Kidney (tissue), 14 donors: ENCODE data around the gene MT1H. TPM values are rescaled to one million over a fixed set of nuclear protein-coding genes. Genes with fewer than 3 reads are reported as not detected.
A peak's percentile ranks its signal among the peaks of the same experiment; 100 is the strongest.

Experiments
- DNase-seq, 5 donors: peaks; one replicate each; pipeline ENCODE4 v3.0.0-alpha.2; 2013 to 2020
- FAIRE-seq: peaks from 2 replicates; lab custom pipeline; 2012; peaks lifted over from hg19 to GRCh38; lab: Jason Lieb, UNC
- H3K27ac ChIP-seq, 2 donors: one replicate each; pipeline ENCODE4 v1.7.0; 2013; ENCODE audit warnings: low read depth in 2 of 2, low read length in 2 of 2, inconsistent platforms in 1 of 2
- H3K27me3 ChIP-seq: one replicate; pipeline ENCODE4 v1.7.1; 2013; ENCODE audit warnings: low read length, inconsistent platforms; ENCODE audit not compliant: control insufficient read depth, insufficient read depth
- H3K36me3 ChIP-seq, 3 donors: one replicate each; pipeline versions ENCODE4 v1.7.0 to v1.7.1; 2013; ENCODE audit warnings: low read length in 3 of 3, control low read depth in 1 of 3, inconsistent platforms in 1 of 3; ENCODE audit not compliant: insufficient read depth in 3 of 3, control insufficient read depth in 2 of 3
- H3K4me1 ChIP-seq, 3 donors: one replicate each; pipeline versions ENCODE4 v1.7.0 to v1.7.1; 2013; ENCODE audit warnings: low read length in 3 of 3, inconsistent platforms in 1 of 3, low read depth in 1 of 3; ENCODE audit not compliant: control insufficient read depth in 2 of 3, insufficient read depth in 2 of 3
- H3K4me3 ChIP-seq, 3 donors: one replicate each; pipeline versions ENCODE4 v1.7.0 to v1.8.1; 2013; ENCODE audit warnings: low read length in 3 of 3, control low read depth in 1 of 3, inconsistent platforms in 1 of 3
- H3K9ac ChIP-seq, 3 donors: one replicate each; pipeline versions ENCODE4 v1.7.0 to v1.7.1; 2013; ENCODE audit warnings: low read length in 3 of 3, control low read depth in 1 of 3, inconsistent platforms in 1 of 3
- H3K9me3 ChIP-seq, 3 donors: one replicate each; pipeline versions ENCODE4 v1.7.0 to v1.7.1; 2013; ENCODE audit warnings: low read length in 3 of 3, control low read depth in 1 of 3, inconsistent platforms in 1 of 3; ENCODE audit not compliant: control insufficient read depth in 2 of 3, insufficient read depth in 1 of 3
- intact Hi-C: fragments of 100-400 bp; cut with DNase I; formaldehyde crosslinking; loops from one replicate; pipeline ENCODE4 v1.11.1; 2022
- polyA plus RNA-seq: library from polyadenylated mRNA; stranded (reverse); fragments of 350-450 nt; fragmentation: Illumina TruSeq; extraction: RNeasy Lipid Tissue Mini Kit (QIAGEN cat#74804); gene quantifications from one replicate; pipeline ENCODE4 v1.2.3, GENCODE V29; 2014; ENCODE audit warnings: low read depth, low replicate concordance; ENCODE audit not compliant: insufficient read depth
- total RNA-seq: library from RNA; stranded (reverse); fragmentation: NEBNext Ultra II Directional; extraction: Animal tissue kit (Norgen Biotek cat#: 25700); gene quantifications from one replicate; pipeline ENCODE4 v1.2.1, GENCODE V29; 2021
- TF ChIP-seq, protein P1 (sequence below): IDR thresholded peaks from 3 replicates; pipeline ENCODE4 v1.5.1; 2012; ENCODE audit warnings: mild to moderate bottlenecking, moderate library complexity, borderline replicate concordance; ENCODE audit not compliant: insufficient read depth; ENCODE audit errors: extremely low read depth
- donor health status: control.
- donor health status: control.
- donor health status: control.
- donor health status: control.
- donor health status: control.
- donor health status: DM: yes; HTN: yes; CAD: no.
- donor health status: Normal renal cell carcinoma (clear cell type).

Gene MT1H
- total and polyA plus RNA-seq, 2 donors from 2014 or later = 4.4 to 606 TPM

DNA sequence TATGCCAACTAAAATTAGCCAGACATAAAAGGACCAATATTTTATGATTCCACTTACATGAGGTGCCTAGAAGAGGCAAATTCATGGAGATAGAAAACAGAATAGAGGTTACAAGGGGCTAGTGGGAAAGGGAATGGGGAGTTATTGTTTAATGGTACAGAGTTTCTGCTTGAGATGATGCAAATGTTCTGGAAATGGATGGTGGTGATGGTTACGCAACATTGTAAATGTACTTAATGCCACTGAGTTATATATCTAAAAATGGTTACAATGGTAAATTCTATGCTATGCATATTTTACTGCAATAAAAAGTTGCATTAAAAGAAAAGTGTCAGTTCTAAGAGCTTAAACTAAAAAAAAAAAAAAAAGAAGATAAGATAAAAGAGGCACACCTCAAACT is 30.6 kb downstream of the MT1H start:
- no peak for FAIRE-seq
- H3K27me3 ChIP-seq = no peaks in the 10 kb centered on the region
- no peaks in the 10 kb centered on the region for H3K9me3 ChIP-seq
- intact Hi-C loops = no loop called here
- no peaks in the 10 kb centered on the region for H3K4me1 ChIP-seq
- TF ChIP-seq, protein P1, sequence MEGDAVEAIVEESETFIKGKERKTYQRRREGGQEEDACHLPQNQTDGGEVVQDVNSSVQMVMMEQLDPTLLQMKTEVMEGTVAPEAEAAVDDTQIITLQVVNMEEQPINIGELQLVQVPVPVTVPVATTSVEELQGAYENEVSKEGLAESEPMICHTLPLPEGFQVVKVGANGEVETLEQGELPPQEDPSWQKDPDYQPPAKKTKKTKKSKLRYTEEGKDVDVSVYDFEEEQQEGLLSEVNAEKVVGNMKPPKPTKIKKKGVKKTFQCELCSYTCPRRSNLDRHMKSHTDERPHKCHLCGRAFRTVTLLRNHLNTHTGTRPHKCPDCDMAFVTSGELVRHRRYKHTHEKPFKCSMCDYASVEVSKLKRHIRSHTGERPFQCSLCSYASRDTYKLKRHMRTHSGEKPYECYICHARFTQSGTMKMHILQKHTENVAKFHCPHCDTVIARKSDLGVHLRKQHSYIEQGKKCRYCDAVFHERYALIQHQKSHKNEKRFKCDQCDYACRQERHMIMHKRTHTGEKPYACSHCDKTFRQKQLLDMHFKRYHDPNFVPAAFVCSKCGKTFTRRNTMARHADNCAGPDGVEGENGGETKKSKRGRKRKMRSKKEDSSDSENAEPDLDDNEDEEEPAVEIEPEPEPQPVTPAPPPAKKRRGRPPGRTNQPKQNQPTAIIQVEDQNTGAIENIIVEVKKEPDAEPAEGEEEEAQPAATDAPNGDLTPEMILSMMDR = no peak
- no peak for DNase-seq
- no peak overlapping the region for H3K4me3 ChIP-seq
- H3K27ac ChIP-seq = no peak overlapping the region
- no peak overlapping the region for H3K9ac ChIP-seq
- no peaks in the 10 kb centered on the region for H3K36me3 ChIP-seq

DNA sequence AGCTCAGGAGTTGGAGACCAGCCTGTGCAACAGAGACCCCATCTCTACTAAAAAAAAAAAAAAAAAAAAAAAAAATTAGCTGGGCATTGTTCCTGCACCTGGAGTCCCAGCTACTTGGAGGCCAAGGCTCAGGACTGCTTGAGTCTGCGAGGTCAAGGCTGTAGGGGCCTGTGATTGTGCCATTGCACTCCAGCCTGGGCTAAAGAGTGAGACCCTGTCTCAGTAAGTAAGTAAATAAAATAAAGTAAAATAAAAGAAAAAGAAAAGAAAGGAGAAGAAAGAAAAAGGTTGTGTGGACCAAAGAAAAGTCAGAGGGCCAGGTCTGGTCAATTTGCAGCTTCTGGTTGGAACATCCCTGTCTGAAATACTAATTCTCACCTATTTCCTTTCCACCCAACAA is 31.0 kb downstream of the MT1H start:
- H3K9me3 ChIP-seq = no peaks in the 10 kb centered on the region
- no peak overlapping the region for H3K4me3 ChIP-seq
- intact Hi-C loops = no loop called here
- H3K36me3 ChIP-seq = no peaks in the 10 kb centered on the region
- no peak overlapping the region for H3K27ac ChIP-seq
- H3K9ac ChIP-seq = no peak overlapping the region
- no peaks in the 10 kb centered on the region for H3K27me3 ChIP-seq
- no peak for FAIRE-seq
- DNase-seq = no peak
- no peaks in the 10 kb centered on the region for H3K4me1 ChIP-seq
- TF ChIP-seq, protein P1 = no peak

DNA sequence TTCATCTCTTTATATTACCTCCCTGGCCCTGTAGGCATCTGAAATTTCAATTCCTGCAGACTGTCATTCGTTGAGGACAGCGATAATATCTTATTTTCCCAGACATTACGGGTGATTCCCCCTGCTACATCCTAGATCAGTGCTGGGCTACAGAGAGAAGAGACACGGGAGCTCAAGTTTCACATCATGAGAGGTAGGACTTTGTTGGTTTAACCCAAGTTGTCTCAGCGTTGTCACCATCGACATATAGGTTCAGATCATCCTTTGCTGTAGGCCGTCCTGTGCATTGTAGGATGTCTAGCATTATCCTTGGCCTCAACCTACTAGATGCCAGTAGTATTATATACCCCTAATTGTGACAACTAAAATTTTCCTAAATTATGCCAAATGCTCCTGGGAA is 31.9 kb downstream of the MT1H start:
- Histone ChIP-seq H3K27me3 (no peaks in the 10 kb centered on the region), H3K4me3 (no peak overlapping the region), H3K36me3 (no peaks in the 10 kb centered on the region), H3K9me3 (no peaks in the 10 kb centered on the region), H3K4me1 (no peaks in the 10 kb centered on the region), H3K27ac (no peak overlapping the region), H3K9ac (no peak overlapping the region)
- no peak for FAIRE-seq
- TF ChIP-seq, protein P1 = no peak
- intact Hi-C loops = no loop called here
- peak in 1 of 5 donors; percentile 9 for DNase-seq

DNA sequence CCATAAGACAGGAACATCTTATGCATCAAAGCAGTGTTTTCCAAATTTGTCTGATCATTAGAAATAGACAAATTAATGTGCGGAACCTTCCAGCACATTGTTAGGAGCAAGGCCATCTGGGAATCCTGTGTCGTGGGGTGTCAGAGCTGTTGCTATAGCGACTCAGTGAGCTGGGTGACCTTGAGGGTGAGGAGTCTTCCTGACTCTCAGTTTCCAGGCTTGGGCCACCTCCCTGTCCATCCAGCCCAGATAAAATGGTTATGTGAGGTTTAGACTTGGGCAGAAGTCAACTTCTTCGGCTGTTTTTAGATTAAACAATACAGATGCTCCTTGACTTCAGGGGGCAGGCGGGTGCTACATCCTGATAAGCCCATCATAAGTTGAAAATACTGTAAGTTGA is 33.2 kb downstream of the MT1H start:
- H3K9me3 ChIP-seq = no peaks in the 10 kb centered on the region
- no peaks in the 10 kb centered on the region for H3K27me3 ChIP-seq
- FAIRE-seq (no peak), DNase-seq (no peak)
- no peaks in the 10 kb centered on the region for H3K36me3 ChIP-seq
- H3K27ac ChIP-seq = no peak overlapping the region
- TF ChIP-seq, protein P1 = no peak
- H3K4me1 ChIP-seq = no peaks in the 10 kb centered on the region
- intact Hi-C loops = no loop called here
- no peak overlapping the region for H3K9ac ChIP-seq
- no peak overlapping the region for H3K4me3 ChIP-seq
